Measurements from ENCODE around the gene ANKRD2. TPM values are rescaled to one million over a fixed set of nuclear protein-coding genes. Genes with fewer than 3 reads are reported as not detected.

The ANKRD2 gene
- total and polyA plus RNA-seq, 2 experiments from 2014 or later: not detected

DNA sequence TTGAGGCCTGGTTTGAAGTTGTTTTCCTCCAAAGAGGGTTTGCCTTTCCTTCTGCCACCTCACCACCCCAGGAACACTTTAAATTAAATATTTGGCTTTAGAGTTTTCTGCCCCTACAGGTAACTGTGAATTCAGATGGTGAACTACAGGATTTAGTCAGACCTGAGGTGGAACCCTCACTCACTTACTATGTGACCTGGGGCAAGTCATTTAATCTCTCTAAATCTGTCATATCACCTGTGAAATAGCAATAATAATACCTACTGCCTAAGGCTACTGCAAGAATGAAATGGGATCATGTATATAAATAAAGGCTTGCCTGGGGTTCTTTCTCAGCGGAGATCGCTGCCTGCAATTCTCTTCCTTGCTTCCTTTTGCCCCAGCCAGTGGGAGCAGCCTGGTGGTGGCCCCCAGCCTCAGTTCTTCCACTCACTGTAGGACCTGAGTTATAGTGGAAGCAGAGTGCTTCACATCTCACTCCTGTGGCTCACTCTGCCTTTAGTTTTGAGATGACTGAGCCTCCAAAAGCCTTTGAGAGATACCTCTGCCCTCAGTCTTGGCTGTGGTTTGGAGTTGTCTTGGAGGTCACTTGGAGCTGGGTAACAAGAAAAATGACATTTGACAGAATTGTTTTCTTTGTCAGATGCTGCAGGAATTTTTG is 6.1 kb upstream of the ANKRD2 start:
- WGBS, 2 experiments (ENCODE audit: low coverage in 1 of 2, low lambda C conversion rate in 2 of 2, missing lambda C conversion rate in 2 of 2): 100% methylated on average over 2 of the region's 2 CpGs
- TF ChIP-seq EZH2phosphoT487 (IDR thresholded peaks at IDR 0.05; ENCODE audit: insufficient read depth, low read depth) (no peak), EZH2 (IDR thresholded peaks at IDR 0.05; ENCODE audit: insufficient read depth, poor library complexity, severe bottlenecking) (no peak)
- H3K79me2 ChIP-seq (ENCODE audit: insufficient read depth): peaks cover 44% of the 10 kb centered on the region
- no peaks in the 10 kb centered on the region for H3K27me3 ChIP-seq (replicated peaks; ENCODE audit: insufficient read depth)
- no peak for DNase-seq
- H3K36me3 ChIP-seq (ENCODE audit: low read depth): no peaks in the 10 kb centered on the region; the same call in 1 of the 2 replicates
- H3K4me1 ChIP-seq (ENCODE audit: insufficient read depth): no peaks in the 10 kb centered on the region
- no peaks in the 10 kb centered on the region for H4K20me1 ChIP-seq (ENCODE audit: insufficient read depth)
- no peaks in the 10 kb centered on the region for H3K9me3 ChIP-seq (ENCODE audit: low read depth)
- in situ Hi-C loops (cut with MboI): no loop called here
- no peak overlapping the region for H3K27ac ChIP-seq
- H3K4me2 ChIP-seq (ENCODE audit: unreplicated experiment): no peak overlapping the region
- H3K9me2 ChIP-seq (ENCODE audit: insufficient read depth): no peaks in the 10 kb centered on the region
- no peaks in the 10 kb centered on the region for H3F3A ChIP-seq (ENCODE audit: insufficient read depth)
- no peak overlapping the region for H3K4me3 ChIP-seq
- no peak overlapping the region for H3K9ac ChIP-seq
- H2AFZ ChIP-seq: no peak overlapping the region

GRCh38 chr10:97567891-97568290 is 4.7 kb upstream of the ANKRD2 start:
- Histone ChIP-seq H3F3A (ENCODE audit: insufficient read depth) (no peaks in the 10 kb centered on the region), H3K9me2 (ENCODE audit: insufficient read depth) (no peaks in the 10 kb centered on the region), H3K9ac (no peak overlapping the region), H3K79me2 (ENCODE audit: insufficient read depth) (peaks cover 30% of the 10 kb centered on the region; the same call in 1 of the 2 replicates), H3K9me3 (ENCODE audit: low read depth) (no peaks in the 10 kb centered on the region), H4K20me1 (ENCODE audit: insufficient read depth) (no peaks in the 10 kb centered on the region), H3K27me3 (replicated peaks; ENCODE audit: insufficient read depth) (no peaks in the 10 kb centered on the region), H3K4me3 (no peak overlapping the region), H3K27ac (no peak overlapping the region), H3K36me3 (ENCODE audit: low read depth) (no peaks in the 10 kb centered on the region; the same call in 1 of the 2 replicates), H3K4me1 (ENCODE audit: insufficient read depth) (no peaks in the 10 kb centered on the region), H2AFZ (no peak overlapping the region), H3K4me2 (ENCODE audit: unreplicated experiment) (no peak overlapping the region)
- in situ Hi-C loops (cut with MboI): no loop called here
- TF ChIP-seq EZH2 (IDR thresholded peaks at IDR 0.05; ENCODE audit: insufficient read depth, poor library complexity, severe bottlenecking) (no peak), EZH2phosphoT487 (IDR thresholded peaks at IDR 0.05; ENCODE audit: insufficient read depth, low read depth) (no peak)
- DNase-seq: no peak
- 93 to 97% methylated on average over 13 to 14 of the region's 15 CpGs for WGBS, 2 experiments (ENCODE audit: low coverage in 1 of 2, low lambda C conversion rate in 2 of 2, missing lambda C conversion rate in 2 of 2)

DNA sequence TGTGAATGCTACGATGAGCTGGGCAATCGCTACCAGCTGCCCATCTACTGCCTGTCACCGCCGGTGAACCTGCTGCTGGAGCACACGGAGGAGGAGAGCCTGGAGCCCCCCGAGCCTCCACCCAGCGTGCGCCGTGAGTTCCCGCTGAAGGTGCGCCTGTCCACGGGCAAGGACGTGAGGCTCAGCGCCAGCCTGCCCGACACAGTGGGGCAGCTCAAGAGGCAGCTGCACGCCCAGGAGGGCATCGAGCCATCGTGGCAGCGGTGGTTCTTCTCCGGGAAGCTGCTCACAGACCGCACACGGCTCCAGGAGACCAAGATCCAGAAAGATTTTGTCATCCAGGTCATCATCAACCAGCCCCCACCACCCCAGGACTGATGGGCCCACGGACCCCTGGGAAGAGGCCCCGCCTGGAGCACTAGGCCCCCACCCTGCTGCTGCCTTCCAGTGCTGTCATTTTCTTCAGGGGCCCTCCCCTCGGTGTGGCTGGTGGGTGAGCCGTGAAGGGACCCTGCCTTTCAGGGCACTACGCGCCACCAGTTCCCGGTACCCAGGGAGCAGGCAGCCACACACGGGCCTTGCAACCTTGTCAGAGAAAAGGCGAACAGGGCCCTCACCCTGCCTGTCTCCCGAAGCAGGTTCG is 2.3 kb upstream of the ANKRD2 start:
- DNase-seq: no peak
- TF ChIP-seq EZH2 (IDR thresholded peaks at IDR 0.05; ENCODE audit: insufficient read depth, poor library complexity, severe bottlenecking) (no peak), EZH2phosphoT487 (IDR thresholded peaks at IDR 0.05; ENCODE audit: insufficient read depth, low read depth) (no peak)
- Histone ChIP-seq H3K79me2 (ENCODE audit: insufficient read depth) (peaks cover 12% of the 10 kb centered on the region; the same call in 1 of the 2 replicates), H4K20me1 (ENCODE audit: insufficient read depth) (no peaks in the 10 kb centered on the region), H3K9me2 (ENCODE audit: insufficient read depth) (no peaks in the 10 kb centered on the region), H3K36me3 (ENCODE audit: low read depth) (no peaks in the 10 kb centered on the region; the same call in 1 of the 2 replicates), H3K4me3 (no peak overlapping the region), H3K4me2 (ENCODE audit: unreplicated experiment) (no peak overlapping the region), H3K9me3 (ENCODE audit: low read depth) (no peaks in the 10 kb centered on the region), H3K27ac (no peak overlapping the region), H2AFZ (no peak overlapping the region), H3K4me1 (ENCODE audit: insufficient read depth) (peaks cover 13% of the 10 kb centered on the region), H3F3A (ENCODE audit: insufficient read depth) (no peaks in the 10 kb centered on the region), H3K9ac (no peak overlapping the region), H3K27me3 (replicated peaks; ENCODE audit: insufficient read depth) (no peaks in the 10 kb centered on the region)
- in situ Hi-C loops (cut with MboI): no loop called here
- WGBS, 2 experiments (ENCODE audit: low coverage in 1 of 2, low lambda C conversion rate in 2 of 2, missing lambda C conversion rate in 2 of 2): 93 to 94% methylated on average over 30 to 33 of the region's 33 CpGs

- Histone ChIP-seq H3K36me3 (ENCODE audit: low read depth) (no peaks in the 10 kb centered on the region; the same call in 1 of the 2 replicates), H3K4me3 (no peak overlapping the region), H3K9me3 (ENCODE audit: low read depth) (no peaks in the 10 kb centered on the region), H3K9me2 (ENCODE audit: insufficient read depth) (no peaks in the 10 kb centered on the region), H3K9ac (no peak overlapping the region), H3K4me1 (ENCODE audit: insufficient read depth) (peaks cover 14% of the 10 kb centered on the region), H3K27me3 (replicated peaks; ENCODE audit: insufficient read depth) (no peaks in the 10 kb centered on the region), H3K4me2 (ENCODE audit: unreplicated experiment) (no peak overlapping the region), H3K79me2 (ENCODE audit: insufficient read depth) (peaks cover 9% of the 10 kb centered on the region; the same call in 1 of the 2 replicates), H3F3A (ENCODE audit: insufficient read depth) (no peaks in the 10 kb centered on the region), H3K27ac (no peak overlapping the region), H4K20me1 (ENCODE audit: insufficient read depth) (no peaks in the 10 kb centered on the region), H2AFZ (no peak overlapping the region)
- TF ChIP-seq EZH2 (IDR thresholded peaks at IDR 0.05; ENCODE audit: insufficient read depth, poor library complexity, severe bottlenecking) (no peak), EZH2phosphoT487 (IDR thresholded peaks at IDR 0.05; ENCODE audit: insufficient read depth, low read depth) (no peak)
- no peak for DNase-seq
- WGBS, 2 experiments (ENCODE audit: low coverage in 1 of 2, low lambda C conversion rate in 2 of 2, missing lambda C conversion rate in 2 of 2): 85 to 87% methylated on average over 5 of the region's 5 CpGs
- in situ Hi-C loops (cut with MboI): no loop called here
Measured at GRCh38 chr10:97570789-97571471, 1.6 kb upstream of the ANKRD2 start.

Measured in GM23248 (cell line).